ENCODE measurements around the gene AVEN.

- no peak for TF ChIP-seq CTCF (IDR thresholded peaks at IDR 0.05 in 8 of 11, conservative IDR thresholded peaks at IDR 0.05 in 3 of 11)
- no peak for TF ChIP-seq POLR2A (IDR thresholded peaks at IDR 0.05)
- no peak for TF ChIP-seq POLR2AphosphoS5 (IDR thresholded peaks at IDR 0.05)
These were observed 46.7 kb upstream of the AVEN start for GRCh38 chr15:34085746-34086145.

Data from spleen (tissue), 7 donors.